Activated B cell treated with CpG ODN at 0.5 μM for 24 hours (primary cell): ENCODE measurements around the gene SLC35F4. TPM values are rescaled to one million over a fixed set of nuclear protein-coding genes. Genes with fewer than 3 reads are reported as not detected.

ENCODE experiments used
- ATAC-seq: fragments of 200-7000 bp; cut with Tn5 transposase; one replicate; pipeline ENCODE4 v1.10.0; 2021; ENCODE audit warnings: low read depth, mild to moderate bottlenecking, moderate library complexity
- CTCF ChIA-PET: fragments of 350-600 bp; sonication (Branson Sonifier 250); formaldehyde crosslinking; loops from one replicate; lab custom pipeline; 2021; ENCODE audit warnings: antibody characterized with exemption; lab: Charles Lee
- POLR2A ChIA-PET: fragments of 350-600 bp; sonication (Branson Sonifier 250); formaldehyde crosslinking; loops from one replicate; lab custom pipeline; 2021; ENCODE audit warnings: antibody characterized with exemption; lab: Charles Lee
- DNase-seq: peaks from one replicate; pipeline ENCODE4 v3.0.0; 2022
- H3K27ac Mint-ChIP-seq: one replicate; pipeline ENCODE4 v1.8.0; 2020; ENCODE audit warnings: mixed read lengths
- H3K27me3 Mint-ChIP-seq: one replicate; pipeline ENCODE4 v1.8.0; 2021; ENCODE audit warnings: mixed read lengths
- H3K36me3 Mint-ChIP-seq: one replicate; pipeline ENCODE4 v1.8.0; 2021; ENCODE audit warnings: low read depth, mixed read lengths
- H3K4me1 Mint-ChIP-seq: one replicate; pipeline ENCODE4 v1.8.0; 2021; ENCODE audit warnings: mixed read lengths
- H3K4me3 Mint-ChIP-seq: one replicate; pipeline ENCODE4 v1.8.0; 2020; ENCODE audit warnings: mild to moderate bottlenecking, mixed read lengths
- H3K9me3 Mint-ChIP-seq: one replicate; pipeline ENCODE4 v1.8.0; 2020; ENCODE audit warnings: mixed read lengths
- CTCF ChIP-seq: fragments of 200-600 bp; IDR thresholded peaks from one replicate; pipeline ENCODE4 v1.8.0; 2022; ENCODE audit warnings: antibody characterized with exemption, mild to moderate bottlenecking
- intact Hi-C: fragments of 100-400 bp; cut with micrococcal nuclease; formaldehyde crosslinking; loops from one replicate; pipeline ENCODE4 v1.15.1; 2024
- total RNA-seq: library from RNA; stranded (reverse); gene quantifications from 2 replicates; pipeline ENCODE4 v1.2.3, GENCODE V29; 2022

Gene SLC35F4
- total RNA-seq, 1 donor from 2014 or later = not detected

- CTCF ChIA-PET = no interaction called here
- no peaks in the 10 kb centered on the region for H3K4me1 Mint-ChIP-seq
- H3K36me3 Mint-ChIP-seq = no peaks in the 10 kb centered on the region
- no peaks in the 10 kb centered on the region for H3K9me3 Mint-ChIP-seq
- POLR2A ChIA-PET = no interaction called here
- no peaks in the 10 kb centered on the region for H3K27me3 Mint-ChIP-seq
- no peak for TF ChIP-seq CTCF
- no peak overlapping the region for H3K4me3 Mint-ChIP-seq
- intact Hi-C loops = no loop called here
- DNase-seq = no peak
- no peak for ATAC-seq
- H3K27ac Mint-ChIP-seq = no peak overlapping the region
Observed at GRCh38 chr14:57848786-57849185, 17.1 kb downstream of the SLC35F4 start.

DNA sequence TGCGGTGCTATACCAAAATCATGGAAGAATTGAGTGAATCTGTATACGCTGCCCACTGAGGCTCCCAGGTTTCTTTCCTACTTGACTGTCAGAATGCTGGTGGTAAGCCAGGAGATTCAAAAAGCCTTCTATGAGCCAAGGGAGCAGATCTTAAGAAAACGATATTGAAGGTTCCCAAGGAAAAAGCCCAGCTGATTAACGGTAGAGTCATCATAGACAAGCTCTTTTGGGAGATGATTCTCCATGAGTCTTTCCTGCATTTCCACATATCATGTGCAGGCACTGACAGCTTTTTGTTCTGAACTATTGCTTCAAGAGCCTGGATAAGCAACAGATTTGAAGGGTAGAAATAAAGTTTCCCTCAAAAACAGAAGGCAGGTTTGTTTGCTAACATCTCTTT lies 17.5 kb downstream of the SLC35F4 start:
- Mint-ChIP-seq H3K36me3 (no peaks in the 10 kb centered on the region), H3K4me3 (no peak overlapping the region), H3K9me3 (no peaks in the 10 kb centered on the region), H3K4me1 (no peaks in the 10 kb centered on the region), H3K27ac (no peak overlapping the region), H3K27me3 (no peaks in the 10 kb centered on the region)
- TF ChIP-seq CTCF = no peak
- DNase-seq (no peak), ATAC-seq (no peak)
- ChIA-PET POLR2A (no interaction called here), CTCF (no interaction called here)
- intact Hi-C loops = no loop called here

GRCh38 chr14:57847706-57848105 lies 18.2 kb downstream of the SLC35F4 start:
- intact Hi-C loops = no loop called here
- no peaks in the 10 kb centered on the region for H3K36me3 Mint-ChIP-seq
- CTCF ChIA-PET = no interaction called here
- H3K4me1 Mint-ChIP-seq = no peaks in the 10 kb centered on the region
- H3K9me3 Mint-ChIP-seq = no peaks in the 10 kb centered on the region
- no peak overlapping the region for H3K4me3 Mint-ChIP-seq
- H3K27ac Mint-ChIP-seq = no peak overlapping the region
- no peaks in the 10 kb centered on the region for H3K27me3 Mint-ChIP-seq
- DNase-seq (no peak), ATAC-seq (no peak)
- TF ChIP-seq CTCF = no peak
- POLR2A ChIA-PET = no interaction called here

GRCh38 chr14:57847096-57847495 lies 18.8 kb downstream of the SLC35F4 start:
- H3K27ac Mint-ChIP-seq = no peak overlapping the region
- POLR2A ChIA-PET = no interaction called here
- CTCF ChIA-PET = no interaction called here
- intact Hi-C loops = no loop called here
- no peaks in the 10 kb centered on the region for H3K36me3 Mint-ChIP-seq
- H3K4me1 Mint-ChIP-seq = no peaks in the 10 kb centered on the region
- no peak for DNase-seq
- no peak for ATAC-seq
- no peaks in the 10 kb centered on the region for H3K27me3 Mint-ChIP-seq
- H3K4me3 Mint-ChIP-seq = no peak overlapping the region
- TF ChIP-seq CTCF = no peak
- no peaks in the 10 kb centered on the region for H3K9me3 Mint-ChIP-seq

DNA sequence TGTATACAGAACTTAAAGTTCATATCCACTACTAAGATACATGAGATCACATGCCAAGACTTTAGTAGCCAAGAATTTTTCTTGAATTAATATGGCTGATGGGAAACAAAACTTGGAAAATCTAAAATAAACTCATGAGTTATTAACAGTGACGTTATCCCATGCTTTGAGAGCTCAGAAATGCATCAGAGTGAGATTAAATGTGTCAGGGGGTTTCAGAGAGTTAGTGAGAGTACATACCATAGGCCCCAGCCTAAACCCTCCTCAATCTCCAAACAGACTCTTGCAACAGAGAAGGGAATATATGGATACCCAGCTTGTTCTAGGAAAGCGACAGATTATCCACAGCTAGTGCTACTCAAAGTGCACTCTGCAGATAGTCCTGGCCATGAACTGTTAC lies 19.3 kb downstream of the SLC35F4 start:
- ChIA-PET POLR2A (no interaction called here), CTCF (no interaction called here)
- DNase-seq (no peak), ATAC-seq (no peak)
- Mint-ChIP-seq H3K27me3 (no peaks in the 10 kb centered on the region), H3K36me3 (no peaks in the 10 kb centered on the region), H3K9me3 (no peaks in the 10 kb centered on the region), H3K4me3 (no peak overlapping the region), H3K27ac (no peak overlapping the region), H3K4me1 (no peaks in the 10 kb centered on the region)
- no peak for TF ChIP-seq CTCF
- intact Hi-C loops = no loop called here
